Testis (tissue), 3 donors: ENCODE results near the gene PRKAR1B. TPM values are rescaled to one million over a fixed set of nuclear protein-coding genes. Genes with fewer than 3 reads are reported as not detected.

Experiments used
- DNase-seq: peaks from one replicate; pipeline ENCODE4 v3.0.0-alpha.2; 2019
- H3K27ac ChIP-seq, 2 donors: fragments of 200-600 bp; sonication (generic); one replicate each; pipeline ENCODE4 v1.5.1; 2019
- H3K27me3 ChIP-seq: fragments of 200-600 bp; sonication (generic); one replicate; pipeline ENCODE4 v1.5.1; 2019
- H3K36me3 ChIP-seq: fragments of 200-600 bp; sonication (generic); one replicate; pipeline ENCODE4 v1.5.1; 2017; ENCODE audit warnings: low read depth; ENCODE audit errors: missing control alignments
- H3K4me1 ChIP-seq: fragments of 200-600 bp; sonication (generic); one replicate; pipeline ENCODE4 v1.5.1; 2019
- H3K4me3 ChIP-seq, 2 donors: fragments of 200-600 bp; sonication (generic); one replicate each; pipeline ENCODE4 v1.5.1; 2017 to 2019
- H3K9me3 ChIP-seq: fragments of 200-600 bp; sonication (generic); one replicate; pipeline ENCODE4 v1.5.1; 2017
- CTCF ChIP-seq, 3 experiments: fragments of 450-650 bp in 2 of 3; fragments of 200-600 bp in 1 of 3; sonication (generic) in 1 of 3; IDR thresholded peaks; one replicate each; pipeline ENCODE4 v1.5.1; 2016 to 2019; ENCODE audit warnings: antibody characterized with exemption in 3 of 3, mild to moderate bottlenecking in 2 of 3, moderate library complexity in 1 of 3
- POLR2A ChIP-seq: fragments of 450-650 bp; IDR thresholded peaks from one replicate; pipeline ENCODE4 v1.6.1; 2017; ENCODE audit warnings: antibody characterized with exemption, mild to moderate bottlenecking, moderate library complexity
- WGBS, 2 donors: methylation state at CpG; one replicate each; pipeline ENCODE4 v1.1.5; 2018; 5-methylcytosine and 5-hydroxymethylcytosine counted together
- intact Hi-C: fragments of 100-400 bp; cut with DNase I; formaldehyde crosslinking; loops from one replicate; pipeline ENCODE4 v1.15.1; 2023; ENCODE audit warnings: low total_unique reads
- polyA plus RNA-seq: library from polyadenylated mRNA; stranded (reverse); fragments of 350-450 nt; fragmentation: Illumina TruSeq; extraction: RNeasy Lipid Tissue Mini Kit (QIAGEN cat#74804); gene quantifications from one replicate; pipeline ENCODE4 v1.2.3, GENCODE V29; 2014; ENCODE audit warnings: low read depth, low replicate concordance; ENCODE audit not compliant: insufficient read depth
- total RNA-seq, 2 donors: library from RNA; depleted of rRNA; stranded (reverse); fragments of >200 nt; gene quantifications; one replicate each; pipeline ENCODE4 v1.2.3, GENCODE V29; 2016

The PRKAR1B gene
- total and polyA plus RNA-seq, 3 donors from 2014 or later: 27.8 to 35.7 (median 31.3) TPM

GRCh38 chr7:761101-761500, 34.0 kb upstream of the PRKAR1B start:
- intact Hi-C loops: no loop called here
- H3K36me3 ChIP-seq: no peaks in the 10 kb centered on the region

GRCh38 chr7:760006-760405, 32.9 kb upstream of the PRKAR1B start:
- no peaks in the 10 kb centered on the region for H3K36me3 ChIP-seq

More at GRCh38 chr7:761101-761500, 34.0 kb upstream of the PRKAR1B start:
- Histone ChIP-seq H3K27ac (no peak overlapping the region), H3K4me3 (no peak overlapping the region), H3K27me3 (no peaks in the 10 kb centered on the region), H3K4me1 (no peaks in the 10 kb centered on the region), H3K9me3 (no peaks in the 10 kb centered on the region)
- WGBS, 2 donors: 97 to 99% methylated on average over 12 of the region's 12 CpGs
- TF ChIP-seq CTCF (IDR thresholded peaks at IDR 0.05): no peak
- DNase-seq: no peak

GRCh38 chr7:759569-759968, 32.5 kb upstream of the PRKAR1B start:
- Histone ChIP-seq H3K4me1 (no peaks in the 10 kb centered on the region), H3K4me3 (no peak overlapping the region), H3K27me3 (no peaks in the 10 kb centered on the region), H3K27ac (no peak overlapping the region), H3K9me3 (no peaks in the 10 kb centered on the region), H3K36me3 (no peaks in the 10 kb centered on the region)
- TF ChIP-seq POLR2A (no peak), CTCF (IDR thresholded peaks at IDR 0.05) (no peak)
- intact Hi-C loops: no loop called here
- DNase-seq: no peak
- 88 to 90% methylated on average over 8 of the region's 8 CpGs for WGBS, 2 donors

More at GRCh38 chr7:760006-760405, 32.9 kb upstream of the PRKAR1B start:
- TF ChIP-seq CTCF (IDR thresholded peaks at IDR 0.05) (no peak), POLR2A (no peak)
- intact Hi-C loops: no loop called here
- Histone ChIP-seq H3K27ac (no peak overlapping the region), H3K4me3 (no peak overlapping the region), H3K9me3 (no peaks in the 10 kb centered on the region), H3K4me1 (no peaks in the 10 kb centered on the region), H3K27me3 (no peaks in the 10 kb centered on the region)
- DNase-seq: no peak
- 72 to 74% methylated on average over 16 of the region's 16 CpGs for WGBS, 2 donors

- Histone ChIP-seq H3K27ac (no peak overlapping the region), H3K4me1 (no peaks in the 10 kb centered on the region), H3K4me3 (no peak overlapping the region), H3K36me3 (no peaks in the 10 kb centered on the region), H3K9me3 (no peaks in the 10 kb centered on the region), H3K27me3 (no peaks in the 10 kb centered on the region)
- intact Hi-C loops: no loop called here
- DNase-seq: no peak
- TF ChIP-seq CTCF (IDR thresholded peaks at IDR 0.05) (no peak), POLR2A (no peak)
- 89 to 93% methylated on average over 14 to 18 of the region's 19 CpGs for WGBS, 2 donors
Observed at GRCh38 chr7:757741-758163, 30.7 kb upstream of the PRKAR1B start.

GRCh38 chr7:756928-757560, 30.0 kb upstream of the PRKAR1B start:
- H3K27me3 ChIP-seq: no peaks in the 10 kb centered on the region
- 95 to 96% methylated on average over 14 to 35 of the region's 35 CpGs for WGBS, 2 donors
- no peak overlapping the region for H3K27ac ChIP-seq
- no peaks in the 10 kb centered on the region for H3K36me3 ChIP-seq
- intact Hi-C loops: no loop called here
- no peak for DNase-seq
- H3K9me3 ChIP-seq: no peaks in the 10 kb centered on the region
- no peak overlapping the region for H3K4me3 ChIP-seq
- TF ChIP-seq CTCF (IDR thresholded peaks at IDR 0.05): no peak
- TF ChIP-seq POLR2A: no peak
- H3K4me1 ChIP-seq: no peaks in the 10 kb centered on the region
